ENCODE data around the gene CCDC159. TPM values are rescaled to one million over a fixed set of nuclear protein-coding genes. Genes with fewer than 3 reads are reported as not detected.
"Not testable (repeated sequence)": the region's sequence is repeated elsewhere in the genome, so short reads cannot be mapped to it uniquely, and the experiment has no call there.

CCDC159 gene
- total and polyA plus RNA-seq, 4 donors = 14.9 to 52.2 (median 39.0) TPM

DNA sequence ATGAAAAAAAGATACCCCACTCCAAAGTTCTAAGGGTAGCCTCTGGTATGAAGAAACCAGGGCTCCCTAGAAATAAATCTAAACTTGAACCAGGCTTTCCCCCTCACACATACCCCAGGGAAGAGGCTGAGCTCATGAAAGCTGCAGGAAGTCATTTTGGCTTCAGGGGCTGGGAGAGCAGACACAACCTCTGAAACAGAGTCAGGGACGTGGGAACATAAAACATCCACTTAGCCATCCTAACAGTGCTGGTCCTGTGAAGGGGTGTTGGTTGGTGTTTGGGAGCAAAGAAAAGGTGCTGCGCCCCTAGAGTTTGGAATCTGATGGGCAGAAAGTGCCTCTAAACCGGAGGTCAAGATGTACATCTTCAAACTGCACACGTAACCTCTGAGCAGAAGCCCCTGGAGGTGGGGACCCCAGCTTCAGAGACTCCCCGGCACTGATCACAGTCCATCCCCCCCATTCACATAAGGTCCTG lies 22.7 kb upstream of the CCDC159 start:
- 80% methylated on average over 4 of the region's 5 CpGs for WGBS (ENCODE audit: insufficient coverage)
- H3K27ac ChIP-seq (ENCODE audit: low read depth, low read length) = peak overlapping the region; percentile 82
- H3K4me3 ChIP-seq (ENCODE audit: low read depth, low read length) = no peak overlapping the region
- no peaks in the 10 kb centered on the region for H3K9me3 ChIP-seq (ENCODE audit: control insufficient read depth, insufficient read depth, low read length)
- H3K4me1 ChIP-seq (ENCODE audit: control insufficient read depth, insufficient read depth, low read length) = peaks cover 30% of the 10 kb centered on the region
- no peaks in the 10 kb centered on the region for H3K27me3 ChIP-seq (ENCODE audit: control insufficient read depth, insufficient read depth, low read length)
- DNase-seq (ENCODE audit: low read depth in 4 of 6, low spot score in 6 of 6) = no peak
- H3K36me3 ChIP-seq (ENCODE audit: control insufficient read depth, insufficient read depth, low read length) = peaks cover 36% of the 10 kb centered on the region

DNA sequence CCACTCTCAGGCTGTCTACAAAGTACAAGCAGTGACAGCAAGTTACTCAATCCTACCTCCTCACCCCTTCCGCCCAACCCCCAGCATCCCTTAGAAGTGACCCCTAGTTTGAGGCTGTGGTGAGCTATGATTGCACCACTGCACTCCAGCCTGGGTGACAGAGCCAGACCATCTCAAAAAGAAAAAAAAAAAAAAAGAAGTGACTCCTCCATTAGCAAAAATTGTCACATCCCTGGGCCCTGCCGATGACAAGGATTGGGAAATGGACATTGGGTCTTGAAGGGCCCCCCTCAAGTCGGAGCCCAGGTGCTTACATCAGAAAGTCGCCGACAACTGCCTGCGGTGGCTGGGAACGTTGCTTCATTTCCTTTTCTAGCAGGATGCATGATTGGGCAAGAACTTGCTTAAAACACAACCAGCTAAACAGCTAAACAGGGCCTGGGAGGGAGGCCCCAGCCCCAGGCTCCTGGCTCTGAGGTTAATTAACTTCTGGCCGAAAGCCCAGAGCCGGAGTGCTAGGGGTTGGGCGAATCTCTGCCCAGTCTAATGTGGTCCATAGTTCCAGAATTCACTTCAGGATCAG lies 22.1 kb upstream of the CCDC159 start:
- peaks cover 30% of the 10 kb centered on the region for H3K4me1 ChIP-seq (ENCODE audit: control insufficient read depth, insufficient read depth, low read length)

DNA sequence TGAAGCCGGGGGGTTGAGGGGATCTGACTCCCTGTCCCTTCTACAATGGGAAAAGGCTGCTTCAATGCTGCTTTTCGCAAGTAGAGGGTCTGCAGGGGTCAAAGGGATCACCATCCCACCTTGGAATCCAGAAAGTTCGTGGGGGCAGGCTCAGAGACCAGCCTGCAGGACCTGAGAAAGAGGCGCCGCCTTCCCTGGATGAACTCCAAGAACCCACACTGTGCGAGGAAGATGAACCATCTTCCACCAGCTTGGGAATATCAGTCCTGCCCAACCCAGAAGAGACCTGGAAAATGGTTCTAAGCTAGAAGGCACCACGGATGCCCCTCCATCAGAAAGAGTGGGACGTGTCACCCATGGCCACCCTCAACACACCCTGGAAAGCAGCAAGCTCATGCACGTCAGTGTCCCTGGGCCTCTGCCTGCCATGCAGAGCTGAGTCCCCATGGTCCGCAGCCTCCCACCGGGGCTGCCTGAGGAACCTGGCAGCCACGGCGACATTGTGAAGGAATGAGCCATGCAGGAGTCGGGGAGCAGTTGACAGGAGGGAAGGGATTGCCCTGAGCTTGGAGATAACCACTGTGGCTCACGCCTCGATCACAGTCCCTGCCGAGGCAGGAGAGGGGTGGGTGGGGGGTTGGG lies 21.4 kb upstream of the CCDC159 start:
- H3K36me3 ChIP-seq (ENCODE audit: control insufficient read depth, insufficient read depth, low read length) = peaks cover 45% of the 10 kb centered on the region
- H3K27me3 ChIP-seq (ENCODE audit: control insufficient read depth, insufficient read depth, low read length) = no peaks in the 10 kb centered on the region
- H3K4me1 ChIP-seq (ENCODE audit: control insufficient read depth, insufficient read depth, low read length) = peaks cover 30% of the 10 kb centered on the region
- H3K4me3 ChIP-seq (ENCODE audit: low read depth, low read length) = no peak overlapping the region
- H3K9me3 ChIP-seq (ENCODE audit: control insufficient read depth, insufficient read depth, low read length) = no peaks in the 10 kb centered on the region
- DNase-seq (ENCODE audit: low read depth in 4 of 6, low spot score in 6 of 6) = no peak
- peak overlapping the region; percentile 82 for H3K27ac ChIP-seq (ENCODE audit: low read depth, low read length)
- 69% methylated on average over 16 of the region's 17 CpGs for WGBS (ENCODE audit: insufficient coverage)

More for the DNA sequence above, 22.1 kb upstream of the CCDC159 start:
- Histone ChIP-seq H3K36me3 (ENCODE audit: control insufficient read depth, insufficient read depth, low read length) (peaks cover 41% of the 10 kb centered on the region), H3K27me3 (ENCODE audit: control insufficient read depth, insufficient read depth, low read length) (no peaks in the 10 kb centered on the region), H3K27ac (ENCODE audit: low read depth, low read length) (peak overlapping the region; percentile 82), H3K9me3 (ENCODE audit: control insufficient read depth, insufficient read depth, low read length) (no peaks in the 10 kb centered on the region), H3K4me3 (ENCODE audit: low read depth, low read length) (no peak overlapping the region)
- 14% methylated on average over 9 of the region's 10 CpGs for WGBS (ENCODE audit: insufficient coverage)
- peak in 4 of 6 donors; percentile 65 to 88 (median 74) for DNase-seq (ENCODE audit: low read depth in 4 of 6, low spot score in 6 of 6)

DNA sequence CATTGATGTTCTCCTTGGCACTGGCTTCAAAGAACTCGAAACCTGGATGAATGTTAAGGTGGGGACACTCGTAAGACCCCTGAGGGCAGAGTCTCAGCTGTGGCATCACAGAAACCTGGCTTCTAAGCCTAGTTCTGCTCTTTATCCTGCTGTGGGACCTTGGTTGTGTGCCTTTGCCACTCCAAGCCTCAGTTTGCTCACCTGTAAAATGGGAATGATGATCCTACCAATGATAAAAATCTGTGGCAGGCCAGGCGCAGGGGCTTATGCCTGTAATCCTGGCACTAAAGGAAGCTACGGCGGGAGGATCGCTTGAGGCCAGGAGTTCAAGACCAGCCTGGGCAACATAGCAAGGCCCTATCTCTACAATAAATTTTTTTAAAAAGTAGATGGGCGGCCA lies 20.8 kb upstream of the CCDC159 start:
- no peaks in the 10 kb centered on the region for H3K9me3 ChIP-seq (ENCODE audit: control insufficient read depth, insufficient read depth, low read length)
- 96% methylated on average over 4 of the region's 7 CpGs for WGBS (ENCODE audit: insufficient coverage)
- no peak for DNase-seq (ENCODE audit: low read depth in 4 of 6, low spot score in 6 of 6)
- no peaks in the 10 kb centered on the region for H3K27me3 ChIP-seq (ENCODE audit: control insufficient read depth, insufficient read depth, low read length)
- H3K36me3 ChIP-seq (ENCODE audit: control insufficient read depth, insufficient read depth, low read length) = peaks cover 45% of the 10 kb centered on the region
- no peak overlapping the region for H3K27ac ChIP-seq (ENCODE audit: low read depth, low read length)
- no peak overlapping the region for H3K4me3 ChIP-seq (ENCODE audit: low read depth, low read length)
- H3K4me1 ChIP-seq (ENCODE audit: control insufficient read depth, insufficient read depth, low read length) = peaks cover 30% of the 10 kb centered on the region

DNA sequence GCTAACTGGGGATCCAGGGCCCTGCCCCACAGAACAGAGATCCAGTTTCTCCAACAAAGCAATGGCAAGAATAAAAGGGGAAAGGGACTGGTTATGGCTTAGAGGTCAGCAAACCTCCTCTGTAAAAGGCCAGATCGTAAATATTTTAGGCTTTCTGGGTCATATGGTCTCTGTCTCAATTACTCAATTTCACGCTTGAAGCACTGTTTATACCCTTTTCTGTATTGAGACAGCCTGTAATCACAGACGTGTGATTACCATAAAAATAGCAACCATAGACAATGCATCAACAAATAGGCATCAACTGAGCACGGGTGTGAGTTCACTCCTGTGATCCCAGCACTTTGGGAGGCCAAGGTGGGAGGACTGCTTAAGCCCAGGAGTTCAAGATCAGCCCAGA lies 16.2 kb upstream of the CCDC159 start:
- WGBS (ENCODE audit: insufficient coverage) = 34% methylated on average over 3 of the region's 4 CpGs
- DNase-seq (ENCODE audit: low read depth in 4 of 6, low spot score in 6 of 6) = no peak
- H3K4me1 ChIP-seq (ENCODE audit: control insufficient read depth, insufficient read depth, low read length) = no peaks in the 10 kb centered on the region
- H3K27ac ChIP-seq (ENCODE audit: low read depth, low read length) = no peak overlapping the region
- no peaks in the 10 kb centered on the region for H3K27me3 ChIP-seq (ENCODE audit: control insufficient read depth, insufficient read depth, low read length)
- no peak overlapping the region for H3K4me3 ChIP-seq (ENCODE audit: low read depth, low read length)
- no peaks in the 10 kb centered on the region for H3K9me3 ChIP-seq (ENCODE audit: control insufficient read depth, insufficient read depth, low read length)
- H3K36me3 ChIP-seq (ENCODE audit: control insufficient read depth, insufficient read depth, low read length) = peaks cover 74% of the 10 kb centered on the region

DNA sequence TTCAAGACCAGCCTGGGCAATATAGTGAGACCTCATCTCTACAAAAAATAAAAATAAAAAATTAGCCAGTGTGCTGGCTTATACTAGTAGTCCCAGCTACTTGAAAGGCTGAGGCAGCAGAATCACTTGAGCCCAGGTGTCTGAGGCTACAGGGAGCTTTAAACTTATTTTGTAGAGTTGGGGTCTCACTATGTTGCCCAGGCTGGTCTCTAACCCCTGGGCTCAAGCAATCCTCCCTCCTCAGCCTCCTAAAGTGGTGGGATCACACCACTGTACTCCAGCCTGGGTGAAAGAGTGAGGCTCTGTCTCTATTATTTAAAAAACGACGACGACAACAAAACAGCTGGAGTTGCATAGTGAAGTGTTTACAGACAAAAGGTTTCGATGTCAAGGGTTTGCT lies 14.8 kb upstream of the CCDC159 start:
- H3K4me3 ChIP-seq (ENCODE audit: low read depth, low read length) = no peak overlapping the region
- H3K4me1 ChIP-seq (ENCODE audit: control insufficient read depth, insufficient read depth, low read length) = no peaks in the 10 kb centered on the region
- H3K36me3 ChIP-seq (ENCODE audit: control insufficient read depth, insufficient read depth, low read length) = peaks cover 78% of the 10 kb centered on the region
- H3K27me3 ChIP-seq (ENCODE audit: control insufficient read depth, insufficient read depth, low read length) = no peaks in the 10 kb centered on the region
- 90% methylated on average over 3 of the region's 4 CpGs for WGBS (ENCODE audit: insufficient coverage)
- no peak overlapping the region for H3K27ac ChIP-seq (ENCODE audit: low read depth, low read length)
- no peaks in the 10 kb centered on the region for H3K9me3 ChIP-seq (ENCODE audit: control insufficient read depth, insufficient read depth, low read length)
- DNase-seq (ENCODE audit: low read depth in 4 of 6, low spot score in 6 of 6) = no peak

DNA sequence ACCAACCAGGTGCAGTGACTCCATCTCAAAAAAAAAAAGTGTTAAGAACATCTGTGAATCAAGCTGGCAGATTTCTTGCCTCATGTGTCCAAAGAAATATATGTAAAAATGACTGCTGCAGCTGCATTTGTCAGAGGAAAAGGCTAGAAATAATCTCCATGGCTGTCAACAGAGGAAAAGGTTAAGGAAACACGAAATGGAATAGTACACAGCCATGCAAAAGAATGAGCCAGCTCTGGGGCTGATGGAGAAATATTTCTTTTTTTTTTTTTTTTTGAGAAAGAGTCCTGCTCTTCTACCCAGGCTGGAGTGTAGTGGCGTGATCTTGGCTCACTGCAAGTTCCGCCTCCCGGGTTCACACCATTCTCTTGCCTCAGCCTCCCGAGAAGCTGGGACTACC lies 13.5 kb upstream of the CCDC159 start:
- Histone ChIP-seq H3K27ac (ENCODE audit: low read depth, low read length) (no peak overlapping the region), H3K4me3 (ENCODE audit: low read depth, low read length) (no peak overlapping the region), H3K4me1 (ENCODE audit: control insufficient read depth, insufficient read depth, low read length) (no peaks in the 10 kb centered on the region), H3K27me3 (ENCODE audit: control insufficient read depth, insufficient read depth, low read length) (no peaks in the 10 kb centered on the region), H3K9me3 (ENCODE audit: control insufficient read depth, insufficient read depth, low read length) (no peaks in the 10 kb centered on the region), H3K36me3 (ENCODE audit: control insufficient read depth, insufficient read depth, low read length) (peaks cover 76% of the 10 kb centered on the region)
- WGBS (ENCODE audit: insufficient coverage) = 100% methylated on average over 1 of the region's 5 CpGs
- DNase-seq (ENCODE audit: low read depth in 4 of 6, low spot score in 6 of 6) = no peak

DNA sequence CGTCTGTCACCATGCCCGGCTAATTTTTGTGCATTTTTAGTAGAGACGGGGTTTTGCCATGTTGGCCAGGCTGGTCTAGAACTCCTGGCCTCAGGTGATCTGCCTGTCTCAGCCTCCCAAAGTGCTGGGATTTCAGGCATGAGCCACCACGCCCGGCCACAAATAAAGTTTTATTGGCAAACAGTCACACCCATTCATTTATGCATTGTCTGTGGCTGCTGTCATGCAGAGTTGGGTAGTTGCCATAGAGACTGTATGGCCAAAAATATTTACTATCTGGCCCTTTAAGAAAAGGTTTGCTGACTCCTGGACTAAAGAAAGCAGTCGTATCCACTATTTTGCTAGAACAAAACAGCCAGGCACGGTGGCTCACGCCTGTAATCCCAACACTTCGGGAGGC lies 12.5 kb upstream of the CCDC159 start:
- WGBS (ENCODE audit: insufficient coverage) = 66% methylated on average over 4 of the region's 9 CpGs
- H3K36me3 ChIP-seq (ENCODE audit: control insufficient read depth, insufficient read depth, low read length) = peaks cover 74% of the 10 kb centered on the region
- H3K4me3 ChIP-seq (ENCODE audit: low read depth, low read length); DNase-seq (ENCODE audit: low read depth in 4 of 6, low spot score in 6 of 6); H3K27me3 ChIP-seq (ENCODE audit: control insufficient read depth, insufficient read depth, low read length); H3K4me1 ChIP-seq (ENCODE audit: control insufficient read depth, insufficient read depth, low read length); H3K27ac ChIP-seq (ENCODE audit: low read depth, low read length); H3K9me3 ChIP-seq (ENCODE audit: control insufficient read depth, insufficient read depth, low read length): not testable (repeated sequence)

DNA sequence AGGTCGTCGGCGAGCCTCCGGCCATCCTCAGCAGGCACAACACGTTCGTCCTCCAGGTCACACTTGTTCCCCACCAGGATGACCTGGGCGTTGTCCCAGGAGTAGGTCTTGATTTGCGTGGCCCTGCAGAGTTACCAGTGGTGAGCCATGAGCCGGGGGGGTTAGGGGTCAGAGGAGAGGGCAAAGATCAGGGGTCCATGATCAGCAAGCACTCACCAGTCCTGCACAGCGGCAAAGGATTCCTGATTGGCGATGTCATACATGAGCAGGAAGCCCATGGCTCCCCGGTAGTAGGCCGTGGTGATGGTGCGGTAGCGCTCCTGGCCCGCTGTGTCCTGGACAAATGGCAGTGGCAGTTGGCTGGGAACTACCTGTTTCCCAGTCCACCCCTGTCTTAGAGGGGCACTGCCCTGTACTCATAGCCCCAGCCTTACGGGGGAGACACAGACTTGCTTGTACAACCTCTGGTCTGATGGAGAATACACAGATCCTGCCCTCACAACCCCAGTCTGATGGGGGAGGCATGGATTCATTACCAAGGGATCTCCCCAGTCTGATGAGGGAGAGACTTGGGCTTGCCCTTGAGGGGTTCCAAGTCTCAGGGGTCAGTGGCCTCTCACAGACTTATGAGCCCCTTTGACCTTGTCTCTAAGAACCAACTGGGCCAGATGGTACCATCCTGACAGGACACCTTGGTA lies 10.7 kb upstream of the CCDC159 start:
- H3K36me3 ChIP-seq (ENCODE audit: control insufficient read depth, insufficient read depth, low read length) = peaks cover 69% of the 10 kb centered on the region
- peaks cover 21% of the 10 kb centered on the region for H3K4me1 ChIP-seq (ENCODE audit: control insufficient read depth, insufficient read depth, low read length)
- H3K4me3 ChIP-seq (ENCODE audit: low read depth, low read length) = no peak overlapping the region
- H3K9me3 ChIP-seq (ENCODE audit: control insufficient read depth, insufficient read depth, low read length) = no peaks in the 10 kb centered on the region
- no peaks in the 10 kb centered on the region for H3K27me3 ChIP-seq (ENCODE audit: control insufficient read depth, insufficient read depth, low read length)
- no peak for DNase-seq (ENCODE audit: low read depth in 4 of 6, low spot score in 6 of 6)
- WGBS (ENCODE audit: insufficient coverage) = 95% methylated on average over 15 of the region's 17 CpGs
- H3K27ac ChIP-seq (ENCODE audit: low read depth, low read length) = no peak overlapping the region
